Activated CD8-positive, alpha-beta T cell treated with anti-CD3 and anti-CD28 coated beads for 36 hours (primary cell): ENCODE results near the gene TGFB1I1. TPM values are rescaled to one million over a fixed set of nuclear protein-coding genes. Genes with fewer than 3 reads are reported as not detected.
"Not testable (repeated sequence)": the region's sequence is repeated elsewhere in the genome, so short reads cannot be mapped to it uniquely, and the experiment has no call there.

Experiments used
- ATAC-seq: fragments of 200-7000 bp; cut with Tn5 transposase; one replicate; pipeline ENCODE4 v1.10.0; 2021; ENCODE audit warnings: mild to moderate bottlenecking, moderate library complexity
- CTCF ChIA-PET: fragments of 350-600 bp; sonication (Branson Sonifier 250); formaldehyde crosslinking; loops from one replicate; lab custom pipeline; 2021; ENCODE audit warnings: antibody characterized with exemption; lab: Charles Lee
- POLR2A ChIA-PET: fragments of 350-600 bp; sonication (Branson Sonifier 250); formaldehyde crosslinking; loops from one replicate; lab custom pipeline; 2021; ENCODE audit warnings: antibody characterized with exemption; lab: Charles Lee
- DNase-seq: peaks from one replicate; pipeline ENCODE4 v3.0.0-alpha.2; 2020
- H3K27ac Mint-ChIP-seq: one replicate; pipeline ENCODE4 v1.8.0; 2021; ENCODE audit warnings: mild to moderate bottlenecking, mixed read lengths
- H3K27me3 Mint-ChIP-seq: one replicate; pipeline ENCODE4 v1.8.0; 2021; ENCODE audit warnings: mixed read lengths
- H3K36me3 Mint-ChIP-seq: one replicate; pipeline ENCODE4 v1.8.0; 2021; ENCODE audit warnings: low read depth, mixed read lengths
- H3K4me1 Mint-ChIP-seq: one replicate; pipeline ENCODE4 v1.8.0; 2021; ENCODE audit warnings: low read depth, mixed read lengths
- H3K4me3 Mint-ChIP-seq: one replicate; pipeline ENCODE4 v1.8.0; 2021; ENCODE audit warnings: mild to moderate bottlenecking, moderate library complexity, mixed read lengths
- H3K9me3 Mint-ChIP-seq: one replicate; pipeline ENCODE4 v1.8.0; 2021; ENCODE audit warnings: mixed read lengths
- intact Hi-C: fragments of 100-400 bp; cut with micrococcal nuclease; formaldehyde crosslinking; loops from one replicate; pipeline ENCODE4 v1.10.0; 2022
- total RNA-seq, 2 experiments: library from RNA; stranded (reverse); gene quantifications; one replicate each; pipeline ENCODE4 v1.2.3, GENCODE V29; 2021
- TF ChIP-seq, protein P1 (sequence below): fragments of 200-600 bp; IDR thresholded peaks from one replicate; pipeline ENCODE4 v1.8.0; 2022; ENCODE audit warnings: antibody characterized with exemption, mild to moderate bottlenecking

Gene TGFB1I1
- total RNA-seq, 2 experiments from 2014 or later: 0.92 to 1.2 TPM

DNA sequence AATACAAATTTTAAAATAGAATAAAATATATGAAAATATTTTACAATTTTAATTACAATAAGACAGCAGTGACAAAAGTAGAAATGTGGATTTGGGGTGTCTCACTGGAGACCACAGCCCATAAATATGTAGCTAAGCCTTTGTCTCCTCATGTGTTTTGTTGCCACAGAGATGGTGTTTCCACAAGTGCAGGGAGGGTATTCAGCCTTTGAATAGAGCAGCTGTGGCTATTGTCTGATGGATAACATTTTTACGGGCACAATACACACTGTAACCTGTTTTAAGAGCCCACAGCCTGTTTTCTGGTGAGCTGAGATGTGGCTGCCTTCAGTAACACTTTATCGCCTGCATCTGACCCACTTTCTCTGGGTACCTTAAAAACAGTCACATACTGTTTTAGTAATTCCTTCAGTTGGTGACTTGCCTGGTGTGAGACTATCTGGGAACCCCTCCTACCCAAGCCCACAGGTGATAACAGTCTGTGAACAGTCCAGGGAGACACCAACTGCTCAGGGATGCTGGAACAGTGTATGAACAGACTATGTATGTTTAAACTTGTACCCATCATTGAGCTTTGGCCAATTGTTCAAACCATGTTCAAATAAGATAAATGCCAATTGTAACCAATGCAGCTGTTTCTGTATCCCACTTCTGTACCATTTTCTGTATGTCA, 47.9 kb downstream of the TGFB1I1 start:
- no peak overlapping the region for H3K4me3 Mint-ChIP-seq
- TF ChIP-seq, protein P1, sequence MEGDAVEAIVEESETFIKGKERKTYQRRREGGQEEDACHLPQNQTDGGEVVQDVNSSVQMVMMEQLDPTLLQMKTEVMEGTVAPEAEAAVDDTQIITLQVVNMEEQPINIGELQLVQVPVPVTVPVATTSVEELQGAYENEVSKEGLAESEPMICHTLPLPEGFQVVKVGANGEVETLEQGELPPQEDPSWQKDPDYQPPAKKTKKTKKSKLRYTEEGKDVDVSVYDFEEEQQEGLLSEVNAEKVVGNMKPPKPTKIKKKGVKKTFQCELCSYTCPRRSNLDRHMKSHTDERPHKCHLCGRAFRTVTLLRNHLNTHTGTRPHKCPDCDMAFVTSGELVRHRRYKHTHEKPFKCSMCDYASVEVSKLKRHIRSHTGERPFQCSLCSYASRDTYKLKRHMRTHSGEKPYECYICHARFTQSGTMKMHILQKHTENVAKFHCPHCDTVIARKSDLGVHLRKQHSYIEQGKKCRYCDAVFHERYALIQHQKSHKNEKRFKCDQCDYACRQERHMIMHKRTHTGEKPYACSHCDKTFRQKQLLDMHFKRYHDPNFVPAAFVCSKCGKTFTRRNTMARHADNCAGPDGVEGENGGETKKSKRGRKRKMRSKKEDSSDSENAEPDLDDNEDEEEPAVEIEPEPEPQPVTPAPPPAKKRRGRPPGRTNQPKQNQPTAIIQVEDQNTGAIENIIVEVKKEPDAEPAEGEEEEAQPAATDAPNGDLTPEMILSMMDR: no peak
- no peak overlapping the region for H3K27ac Mint-ChIP-seq
- POLR2A ChIA-PET: interaction anchor here (0.8 kb wide), 1 partner anchor 9 kb away, joined by 3 read pairs; no protein-coding TSS in a partner anchor
- H3K4me1 Mint-ChIP-seq: no peaks in the 10 kb centered on the region
- intact Hi-C loops: no loop called here
- no peaks in the 10 kb centered on the region for H3K36me3 Mint-ChIP-seq
- DNase-seq: no peak
- CTCF ChIA-PET: no interaction called here
- no peak for ATAC-seq
- no peaks in the 10 kb centered on the region for H3K27me3 Mint-ChIP-seq
- peaks cover 6% of the 10 kb centered on the region for H3K9me3 Mint-ChIP-seq

DNA sequence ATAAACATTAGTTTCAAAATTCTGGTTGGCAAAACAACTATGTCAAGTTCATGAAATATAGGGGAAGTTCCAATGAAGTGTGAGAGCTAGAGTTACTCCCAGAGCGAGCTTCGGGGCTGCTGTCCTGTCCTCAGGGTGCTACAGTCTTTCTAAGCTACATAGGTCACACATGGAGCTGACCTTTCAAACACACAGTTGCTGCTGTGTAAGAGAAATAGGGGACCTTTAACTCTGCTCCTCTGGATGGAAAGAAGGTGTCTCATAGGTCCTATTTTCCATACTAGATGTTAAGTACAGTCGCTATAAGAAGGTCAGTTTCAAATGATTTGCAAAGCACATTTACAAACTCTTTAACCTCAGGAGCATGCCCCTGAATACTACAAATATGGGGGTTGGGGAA, 49.4 kb downstream of the TGFB1I1 start:
- CTCF ChIA-PET: no interaction called here
- intact Hi-C loops: no loop called here

DNA sequence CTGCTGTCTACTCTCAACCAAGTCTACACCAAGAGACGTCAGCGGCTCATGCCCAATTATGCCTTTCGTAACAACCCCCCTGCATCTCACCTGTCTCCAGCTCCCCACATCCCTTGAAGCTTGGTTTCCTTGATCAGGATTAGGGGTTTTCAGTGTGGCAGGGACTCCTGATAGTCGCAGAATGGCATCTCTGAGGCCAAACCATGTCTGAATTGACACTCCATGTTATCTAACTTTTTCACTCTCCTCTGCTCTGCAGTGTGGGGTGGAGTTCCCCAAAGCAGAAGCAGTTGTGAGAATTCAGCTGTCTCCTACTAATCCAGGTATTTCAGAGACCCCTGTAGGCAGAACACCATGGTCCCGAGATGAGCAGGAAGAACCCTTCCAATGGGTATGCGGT, 50.1 kb downstream of the TGFB1I1 start:
- Mint-ChIP-seq H3K27ac (no peak overlapping the region), H3K4me1 (no peaks in the 10 kb centered on the region), H3K36me3 (no peaks in the 10 kb centered on the region), H3K9me3 (peaks cover 6% of the 10 kb centered on the region), H3K4me3 (no peak overlapping the region), H3K27me3 (no peaks in the 10 kb centered on the region)
- DNase-seq: no peak
- intact Hi-C loops: no loop called here
- POLR2A ChIA-PET: no interaction called here
- ATAC-seq: no peak
- TF ChIP-seq, protein P1: no peak
- CTCF ChIA-PET: no interaction called here

More for the DNA sequence above, 49.4 kb downstream of the TGFB1I1 start:
- POLR2A ChIA-PET: no interaction called here
- H3K27ac Mint-ChIP-seq: no peak overlapping the region
- no peak overlapping the region for H3K4me3 Mint-ChIP-seq
- no peaks in the 10 kb centered on the region for H3K4me1 Mint-ChIP-seq
- H3K27me3 Mint-ChIP-seq: no peaks in the 10 kb centered on the region
- TF ChIP-seq, protein P1: no peak
- no peaks in the 10 kb centered on the region for H3K36me3 Mint-ChIP-seq
- DNase-seq (no peak), ATAC-seq (no peak)
- peaks cover 6% of the 10 kb centered on the region for H3K9me3 Mint-ChIP-seq

DNA sequence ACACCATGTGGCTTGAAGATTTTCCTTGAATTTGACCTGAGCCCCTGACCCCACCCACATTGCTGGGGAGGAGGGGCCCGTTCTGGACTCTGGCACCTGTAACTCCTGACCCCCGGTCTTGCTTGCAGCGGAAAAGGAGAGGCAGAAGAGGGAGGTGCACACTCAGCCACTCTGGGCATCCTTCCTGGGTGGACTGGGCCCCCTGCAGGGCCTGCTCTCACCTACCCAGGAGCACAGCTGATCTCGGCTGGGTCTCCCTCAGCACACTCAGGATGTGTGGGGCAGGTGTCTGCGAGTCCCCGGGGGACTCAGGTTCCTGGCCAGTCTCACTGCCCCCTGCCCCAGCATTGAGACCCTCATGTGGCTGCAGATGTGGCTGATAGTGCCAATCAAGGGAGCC, 51.8 kb downstream of the TGFB1I1 start:
- intact Hi-C loops, H3K27ac Mint-ChIP-seq, CTCF ChIA-PET: not testable (repeated sequence)

DNA sequence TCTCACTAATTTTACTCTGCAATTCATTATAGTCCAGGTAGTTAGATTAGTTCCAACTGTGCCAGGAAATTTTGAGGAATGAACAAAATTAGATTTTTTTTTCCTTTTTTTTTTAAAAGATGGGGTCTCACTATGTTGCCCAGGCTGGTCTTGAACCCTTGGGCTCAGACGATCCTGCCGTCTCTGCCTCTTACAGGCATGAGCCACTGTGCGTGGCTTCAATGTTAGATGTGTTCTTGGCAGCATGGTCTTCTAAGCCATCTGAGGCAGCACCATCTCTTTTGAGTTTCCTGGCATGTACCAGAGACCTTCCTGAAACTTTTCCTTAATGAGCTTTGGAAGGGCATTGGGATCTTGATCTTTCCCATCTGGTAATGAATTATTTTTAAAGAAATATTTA, 53.2 kb downstream of the TGFB1I1 start:
- H3K27ac Mint-ChIP-seq: no peak overlapping the region
- H3K4me3 Mint-ChIP-seq: no peak overlapping the region
- ChIA-PET POLR2A (no interaction called here), CTCF (no interaction called here)
- no peaks in the 10 kb centered on the region for H3K36me3 Mint-ChIP-seq
- DNase-seq (no peak), ATAC-seq (no peak)
- peaks cover 16% of the 10 kb centered on the region for H3K4me1 Mint-ChIP-seq
- no peaks in the 10 kb centered on the region for H3K9me3 Mint-ChIP-seq
- TF ChIP-seq, protein P1: no peak
- intact Hi-C loops: no loop called here
- peaks cover 20% of the 10 kb centered on the region for H3K27me3 Mint-ChIP-seq

More for the DNA sequence above, 51.8 kb downstream of the TGFB1I1 start:
- POLR2A ChIA-PET, H3K4me3 Mint-ChIP-seq, DNase-seq, H3K36me3 Mint-ChIP-seq, H3K9me3 Mint-ChIP-seq, ATAC-seq: not testable (repeated sequence)
- Mint-ChIP-seq H3K4me1 (peaks cover 11% of the 10 kb centered on the region), H3K27me3 (peaks cover 11% of the 10 kb centered on the region)

Other genes starting within 250 kb of the TGFB1I1 start
- under 1 TPM; 0.88 to 0.96 TPM for gene ITGAM, start 212.2 kb upstream of the TGFB1I1 start, total RNA-seq
- 1 to 10 TPM; 4.4 to 5.4 TPM for gene ITGAX, start 117.0 kb upstream of the TGFB1I1 start, total RNA-seq
- gene ITGAD, start 78.8 kb upstream of the TGFB1I1 start, total RNA-seq: not detected
- gene COX6A2, start 43.8 kb upstream of the TGFB1I1 start, total RNA-seq: not detected
- not detected for gene ZNF843, start 29.4 kb upstream of the TGFB1I1 start, total RNA-seq
- 10 to 100 TPM in 1 of 2 experiments, 1 to 10 TPM in 1; 8.2 to 10.0 TPM for gene ARMC5, start 12.7 kb upstream of the TGFB1I1 start, total RNA-seq
- not detected for gene SLC5A2, start 11.0 kb downstream of the TGFB1I1 start, total RNA-seq
- gene RUSF1, start 36.2 kb downstream of the TGFB1I1 start, total RNA-seq: 10 to 100 TPM; 35.8 to 36.7 TPM
- gene AHSP, start 55.7 kb downstream of the TGFB1I1 start, total RNA-seq: not detected